Trophoblast cell (in vitro differentiated cells and primary cell): ENCODE measurements around the gene HOXA5.

Experiments
- DNase-seq, 2 donors: peaks; one replicate each; pipeline ENCODE4 v3.0.0-alpha.2; 2016
- H2AFZ ChIP-seq: 2 replicates; pipeline ENCODE4 v1.6.1; 2013; ENCODE audit warnings: low read length, moderate library complexity, mild to moderate bottlenecking; ENCODE audit not compliant: insufficient read depth, poor library complexity
- H2AK5ac ChIP-seq: 2 replicates; pipeline ENCODE4 v1.6.1; 2013; ENCODE audit warnings: mild to moderate bottlenecking, low read length
- H2BK120ac ChIP-seq: 2 replicates; pipeline ENCODE4 v1.6.1; 2013; ENCODE audit warnings: low read length, mild to moderate bottlenecking, moderate library complexity; ENCODE audit not compliant: insufficient read depth, poor library complexity
- H2BK12ac ChIP-seq: 2 replicates; pipeline ENCODE4 v1.6.1; 2013; ENCODE audit warnings: mild to moderate bottlenecking, low read length, moderate library complexity
- H2BK5ac ChIP-seq: 2 replicates; pipeline ENCODE4 v1.6.1; 2013; ENCODE audit warnings: low read length, low read depth, moderate library complexity, mild to moderate bottlenecking; ENCODE audit not compliant: poor library complexity
- H3K14ac ChIP-seq: 2 replicates; pipeline ENCODE4 v1.6.1; 2013; ENCODE audit warnings: mild to moderate bottlenecking, low read length
- H3K18ac ChIP-seq: 2 replicates; pipeline ENCODE4 v1.6.1; 2013; ENCODE audit warnings: mild to moderate bottlenecking, low read length
- H3K23ac ChIP-seq: 2 replicates; pipeline ENCODE4 v1.6.1; 2013; ENCODE audit warnings: low read length
- H3K27ac ChIP-seq: 2 replicates; pipeline ENCODE4 v1.5.1; 2013; ENCODE audit warnings: low read depth, mild to moderate bottlenecking, inconsistent platforms, low read length, moderate library complexity
- H3K27me3 ChIP-seq: 2 replicates; pipeline ENCODE4 v1.6.1; 2013; ENCODE audit warnings: inconsistent platforms, mild to moderate bottlenecking, low read length, moderate library complexity; ENCODE audit not compliant: insufficient read depth
- H3K36me3 ChIP-seq, 2 experiments: 1 replicate in 1 of 2; 2 replicates in 1 of 2; pipeline ENCODE4 v1.6.1; 2013; ENCODE audit warnings: low read length in 2 of 2, mild to moderate bottlenecking in 2 of 2, moderate library complexity in 1 of 2; ENCODE audit not compliant: insufficient read depth in 2 of 2, control insufficient read depth in 1 of 2
- H3K4ac ChIP-seq: 2 replicates; pipeline ENCODE4 v1.6.1; 2013; ENCODE audit warnings: low read depth, mild to moderate bottlenecking, low read length, moderate library complexity
- H3K4me1 ChIP-seq, 2 experiments: 1 replicate in 1 of 2; 2 replicates in 1 of 2; pipeline ENCODE4 v1.6.1; 2013; ENCODE audit warnings: low read length in 2 of 2, mild to moderate bottlenecking in 2 of 2, moderate library complexity in 1 of 2; ENCODE audit not compliant: insufficient read depth in 2 of 2, control insufficient read depth in 1 of 2
- H3K4me2 ChIP-seq: 2 replicates; pipeline ENCODE4 v1.6.1; 2013; ENCODE audit warnings: inconsistent platforms, mild to moderate bottlenecking, low read length, moderate library complexity
- H3K4me3 ChIP-seq: 2 replicates; pipeline ENCODE4 v1.5.1; 2013; ENCODE audit warnings: mild to moderate bottlenecking, low read depth, low read length, inconsistent platforms
- H3K79me1 ChIP-seq: one replicate; pipeline ENCODE4 v1.6.1; 2013; ENCODE audit warnings: low read length
- H3K79me2 ChIP-seq: 2 replicates; pipeline ENCODE4 v1.6.1; 2013; ENCODE audit warnings: low read length, mild to moderate bottlenecking; ENCODE audit not compliant: control insufficient read depth, insufficient read depth, poor library complexity
- H3K9ac ChIP-seq: 2 replicates; pipeline ENCODE4 v1.6.1; 2013; ENCODE audit warnings: mild to moderate bottlenecking, low read length
- H3K9me3 ChIP-seq: 2 replicates; pipeline ENCODE4 v1.6.1; 2013; ENCODE audit warnings: low read depth, mild to moderate bottlenecking, control low read depth, inconsistent platforms, low read length; ENCODE audit not compliant: insufficient read depth
- H4K12ac ChIP-seq: 2 replicates; pipeline ENCODE4 v1.6.1; 2013; ENCODE audit warnings: low read depth, mild to moderate bottlenecking, low read length, moderate library complexity
- H4K8ac ChIP-seq: 2 replicates; pipeline ENCODE4 v1.6.1; 2013; ENCODE audit warnings: low read depth, mild to moderate bottlenecking, low read length, moderate library complexity
- H4K91ac ChIP-seq: one replicate; pipeline ENCODE4 v1.6.1; 2013; ENCODE audit warnings: low read depth, mild to moderate bottlenecking, low read length, moderate library complexity
- WGBS: extraction: QIAGEN DNeasy Blood & Tissue Kit; methylation state at CpG from one replicate; pipeline ENCODE4 v1.1.7; 2013; ENCODE audit warnings: missing lambda C conversion rate; ENCODE audit not compliant: insufficient read length, insufficient coverage; ENCODE audit errors: extremely low coverage; 5-methylcytosine and 5-hydroxymethylcytosine counted together

HOXA5 gene

DNA sequence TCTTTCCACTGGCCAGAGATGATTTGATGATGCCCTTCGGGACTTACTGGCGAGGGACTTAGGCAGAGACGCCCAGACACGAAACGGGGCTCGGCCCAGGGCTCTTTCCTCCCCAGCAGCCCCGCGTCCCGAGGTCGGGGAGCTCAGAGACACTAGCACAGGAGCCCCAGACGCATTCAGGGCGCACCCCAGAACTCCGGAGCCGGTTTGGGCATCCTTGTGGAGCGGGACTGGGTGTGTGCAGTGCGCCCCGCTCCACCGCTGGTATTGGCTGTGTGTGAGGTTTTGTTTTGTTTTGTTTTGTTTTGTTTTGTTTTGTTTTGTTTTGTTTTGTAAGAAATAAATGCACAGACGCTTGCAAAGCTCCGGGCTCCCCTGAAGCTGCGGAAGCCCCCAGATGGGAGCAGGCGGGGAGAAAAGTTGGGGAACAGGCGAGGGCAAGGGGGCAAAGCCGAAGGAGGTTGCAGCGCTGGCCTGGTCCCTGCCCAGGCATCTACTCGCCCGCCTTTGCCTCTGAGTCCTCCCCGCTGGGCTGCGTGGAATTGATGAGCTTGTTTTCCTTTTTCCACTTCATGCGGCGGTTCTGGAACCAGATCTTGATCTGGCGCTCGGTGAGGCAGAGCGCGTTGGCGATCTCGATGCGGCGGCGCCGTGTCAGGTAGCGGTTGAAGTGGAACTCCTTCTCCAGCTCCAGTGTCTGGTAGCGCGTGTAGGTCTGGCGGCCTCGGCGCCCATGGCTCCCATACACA, 1.9 kb upstream of the HOXA5 start:
- Histone ChIP-seq H3K4ac (no peak overlapping the region), H4K91ac (no peak overlapping the region), H3K9ac (no peak overlapping the region), H3K14ac (no peak overlapping the region), H3K9me3 (peaks cover 38% of the 10 kb centered on the region), H2BK5ac (no peak overlapping the region), H2BK120ac (no peak overlapping the region), H3K23ac (no peak overlapping the region), H2AFZ (no peak overlapping the region), H3K4me3 (no peak overlapping the region), H2AK5ac (no peak overlapping the region), H4K8ac (no peak overlapping the region), H2BK12ac (no peak overlapping the region), H3K27ac (no peak overlapping the region), H3K27me3 (peaks cover 90% of the 10 kb centered on the region), H3K4me2 (no peak overlapping the region), H3K79me1 (no peaks in the 10 kb centered on the region), H3K4me1 (peaks cover 3 to 11% of the 10 kb centered on the region in 2 experiments), H4K12ac (no peak overlapping the region), H3K36me3 (no peaks in the 10 kb centered on the region), H3K18ac (no peak overlapping the region), H3K79me2 (no peaks in the 10 kb centered on the region)
- WGBS, result no CpG with 5 or more reads among the region's 47 CpGs
- DNase-seq, result no peak

DNA sequence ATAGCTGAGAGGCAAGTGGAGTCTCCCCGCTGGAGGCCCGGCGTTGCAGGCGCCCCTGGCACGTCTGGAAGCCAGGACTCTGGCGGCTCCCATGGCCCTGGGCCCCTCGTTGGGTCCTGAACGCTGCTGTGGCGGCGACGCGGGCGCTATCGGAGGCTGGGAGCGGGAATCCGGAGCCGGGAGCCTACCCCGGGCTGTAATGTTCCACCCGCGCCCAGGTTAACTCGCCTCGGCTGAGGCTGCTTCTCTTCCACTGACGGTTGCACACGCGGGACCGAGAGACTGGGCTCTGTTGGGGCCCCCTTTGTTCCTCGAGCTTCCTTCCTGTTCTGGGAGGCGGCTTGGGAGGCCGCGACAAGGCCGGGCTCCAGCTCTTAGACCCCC, 1.3 kb upstream of the HOXA5 start:
- Histone ChIP-seq H3K9me3 (peaks cover 36% of the 10 kb centered on the region), H2BK5ac (no peak overlapping the region), H4K12ac (no peak overlapping the region), H2AFZ (no peak overlapping the region), H2BK12ac (no peak overlapping the region), H3K4me3 (no peak overlapping the region), H3K14ac (no peak overlapping the region), H3K18ac (no peak overlapping the region), H2BK120ac (no peak overlapping the region), H3K23ac (no peak overlapping the region), H3K79me1 (no peaks in the 10 kb centered on the region), H3K4ac (no peak overlapping the region), H3K27me3 (peaks cover 93% of the 10 kb centered on the region), H4K91ac (no peak overlapping the region), H3K79me2 (no peaks in the 10 kb centered on the region), H2AK5ac (no peak overlapping the region), H3K27ac (no peak overlapping the region), H3K36me3 (no peaks in the 10 kb centered on the region), H3K4me2 (no peak overlapping the region), H3K9ac (no peak overlapping the region), H4K8ac (no peak overlapping the region), H3K4me1 (peaks cover 3 to 11% of the 10 kb centered on the region in 2 experiments)
- DNase-seq, result no peak
- WGBS, result no CpG with 5 or more reads among the region's 31 CpGs

DNA sequence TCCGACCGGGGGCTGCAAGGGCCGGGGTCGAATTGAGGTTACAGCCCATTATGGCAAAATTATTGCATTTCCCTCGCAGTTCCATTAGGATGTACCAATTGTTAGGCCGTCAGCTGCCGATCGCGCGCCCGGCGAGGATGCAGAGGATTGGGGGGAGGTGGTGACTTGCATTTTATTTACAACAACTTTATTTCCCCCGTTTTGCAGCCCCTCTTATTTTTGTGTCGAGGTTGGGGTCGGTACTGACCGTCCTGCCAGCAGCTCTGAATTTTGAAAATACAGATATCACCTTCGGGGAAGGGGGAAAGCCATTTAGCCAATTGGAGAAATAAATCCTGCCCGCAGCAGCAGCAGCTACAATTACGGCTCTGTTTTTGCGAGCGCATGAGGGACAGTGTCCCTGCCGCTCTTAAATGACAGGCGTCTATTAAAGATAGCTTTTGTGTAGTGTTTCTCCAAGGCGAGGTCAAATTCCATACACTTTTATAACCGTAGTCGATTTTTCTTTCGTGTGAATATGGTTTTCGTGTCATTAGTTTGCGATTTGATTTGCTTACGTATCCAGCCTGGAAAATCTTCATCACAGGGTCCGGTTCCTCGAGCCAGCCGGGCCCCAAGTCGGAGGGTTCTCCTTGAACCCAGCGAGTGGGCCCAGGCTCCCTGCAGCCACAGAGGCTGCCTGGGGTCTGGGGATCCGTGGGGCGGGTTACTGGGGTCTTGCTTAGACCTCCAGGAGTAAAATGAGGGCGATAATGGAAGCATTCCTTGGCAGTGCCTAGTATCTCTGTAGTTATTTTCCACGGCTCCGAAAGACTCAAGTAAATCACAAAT, 684 bp upstream of the HOXA5 start:
- Histone ChIP-seq H3K36me3 (no peaks in the 10 kb centered on the region), H2BK12ac (no peak overlapping the region), H3K4ac (no peak overlapping the region), H3K18ac (no peak overlapping the region), H3K4me3 (no peak overlapping the region), H2AFZ (no peak overlapping the region), H3K9me3 (peaks cover 36% of the 10 kb centered on the region), H2BK5ac (no peak overlapping the region), H3K79me2 (no peaks in the 10 kb centered on the region), H2BK120ac (no peak overlapping the region), H4K12ac (no peak overlapping the region), H3K23ac (no peak overlapping the region), H3K4me1 (peaks cover 3 to 11% of the 10 kb centered on the region in 2 experiments), H4K8ac (no peak overlapping the region), H3K9ac (no peak overlapping the region), H3K14ac (no peak overlapping the region), H3K27ac (no peak overlapping the region), H4K91ac (no peak overlapping the region), H3K79me1 (no peaks in the 10 kb centered on the region), H2AK5ac (no peak overlapping the region), H3K4me2 (peak overlapping the region; percentile 66), H3K27me3 (peaks cover 96% of the 10 kb centered on the region)
- no CpG with 5 or more reads among the region's 40 CpGs for WGBS
- no peak for DNase-seq

DNA sequence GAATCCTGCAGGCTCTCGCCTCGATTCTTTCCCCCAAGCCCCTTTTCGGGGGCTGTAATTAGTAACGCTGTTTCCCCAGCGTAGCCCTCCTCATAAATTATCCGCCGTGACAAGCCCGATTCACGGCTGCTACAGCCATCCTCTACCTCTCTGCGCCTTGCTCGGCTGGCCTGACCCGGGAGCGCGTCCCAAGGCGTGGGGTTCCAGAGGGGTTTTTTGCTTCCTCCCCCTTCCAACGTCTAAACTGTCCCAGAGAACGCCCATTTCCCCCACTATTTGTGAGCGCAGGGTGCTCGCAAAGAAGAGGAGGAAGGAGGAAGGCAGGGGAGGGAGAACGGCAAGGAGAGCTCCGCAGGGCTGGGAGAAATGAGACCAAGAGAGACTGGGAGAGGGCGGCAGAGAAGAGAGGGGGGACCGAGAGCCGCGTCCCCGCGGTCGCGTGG, 880 bp downstream of the HOXA5 start:
- Histone ChIP-seq H3K27ac (no peak overlapping the region), H2BK12ac (no peak overlapping the region), H3K79me1 (no peaks in the 10 kb centered on the region), H3K14ac (no peak overlapping the region), H2BK120ac (no peak overlapping the region), H3K9ac (no peak overlapping the region), H4K91ac (no peak overlapping the region), H2BK5ac (no peak overlapping the region), H3K4me1 (peaks cover 3 to 11% of the 10 kb centered on the region in 2 experiments), H3K9me3 (peaks cover 29% of the 10 kb centered on the region), H2AK5ac (no peak overlapping the region), H2AFZ (no peak overlapping the region), H3K18ac (no peak overlapping the region), H3K4ac (no peak overlapping the region), H4K12ac (no peak overlapping the region), H3K27me3 (peaks cover 95% of the 10 kb centered on the region), H4K8ac (no peak overlapping the region), H3K23ac (no peak overlapping the region), H3K79me2 (no peaks in the 10 kb centered on the region), H3K4me2 (peak overlapping the region; percentile 66), H3K36me3 (no peaks in the 10 kb centered on the region), H3K4me3 (no peak overlapping the region)
- no CpG with 5 or more reads among the region's 29 CpGs for whole genome bisulfite sequencing
- no peak for DNase-seq
